Kidney (tissue), 14 donors: ENCODE measurements around the gene STK24. TPM values are rescaled to one million over a fixed set of nuclear protein-coding genes. Genes with fewer than 3 reads are reported as not detected.

Experiments
- DNase-seq, 5 donors: peaks; one replicate each; pipeline ENCODE4 v3.0.0-alpha.2; 2013 to 2020
- FAIRE-seq: peaks from 2 replicates; lab custom pipeline; 2012; peaks lifted over from hg19 to GRCh38; lab: Jason Lieb, UNC
- H3K27ac ChIP-seq, 2 donors: one replicate each; pipeline ENCODE4 v1.7.0; 2013; ENCODE audit warnings: low read depth in 2 of 2, low read length in 2 of 2, inconsistent platforms in 1 of 2
- H3K27me3 ChIP-seq: one replicate; pipeline ENCODE4 v1.7.1; 2013; ENCODE audit warnings: low read length, inconsistent platforms; ENCODE audit not compliant: control insufficient read depth, insufficient read depth
- H3K36me3 ChIP-seq, 3 donors: one replicate each; pipeline versions ENCODE4 v1.7.0 to v1.7.1; 2013; ENCODE audit warnings: low read length in 3 of 3, control low read depth in 1 of 3, inconsistent platforms in 1 of 3; ENCODE audit not compliant: insufficient read depth in 3 of 3, control insufficient read depth in 2 of 3
- H3K4me1 ChIP-seq, 3 donors: one replicate each; pipeline versions ENCODE4 v1.7.0 to v1.7.1; 2013; ENCODE audit warnings: low read length in 3 of 3, inconsistent platforms in 1 of 3, low read depth in 1 of 3; ENCODE audit not compliant: control insufficient read depth in 2 of 3, insufficient read depth in 2 of 3
- H3K4me3 ChIP-seq, 3 donors: one replicate each; pipeline versions ENCODE4 v1.7.0 to v1.8.1; 2013; ENCODE audit warnings: low read length in 3 of 3, control low read depth in 1 of 3, inconsistent platforms in 1 of 3
- H3K9ac ChIP-seq, 3 donors: one replicate each; pipeline versions ENCODE4 v1.7.0 to v1.7.1; 2013; ENCODE audit warnings: low read length in 3 of 3, control low read depth in 1 of 3, inconsistent platforms in 1 of 3
- H3K9me3 ChIP-seq, 3 donors: one replicate each; pipeline versions ENCODE4 v1.7.0 to v1.7.1; 2013; ENCODE audit warnings: low read length in 3 of 3, control low read depth in 1 of 3, inconsistent platforms in 1 of 3; ENCODE audit not compliant: control insufficient read depth in 2 of 3, insufficient read depth in 1 of 3
- CTCF ChIP-seq: IDR thresholded peaks from 3 replicates; pipeline ENCODE4 v1.5.1; 2012; ENCODE audit warnings: mild to moderate bottlenecking, moderate library complexity, borderline replicate concordance; ENCODE audit not compliant: insufficient read depth; ENCODE audit errors: extremely low read depth
- intact Hi-C: fragments of 100-400 bp; cut with DNase I; formaldehyde crosslinking; loops from one replicate; pipeline ENCODE4 v1.11.1; 2022
- polyA plus RNA-seq: library from polyadenylated mRNA; stranded (reverse); fragments of 350-450 nt; fragmentation: Illumina TruSeq; extraction: RNeasy Lipid Tissue Mini Kit (QIAGEN cat#74804); gene quantifications from one replicate; pipeline ENCODE4 v1.2.3, GENCODE V29; 2014; ENCODE audit warnings: low read depth, low replicate concordance; ENCODE audit not compliant: insufficient read depth
- total RNA-seq: library from RNA; stranded (reverse); fragmentation: NEBNext Ultra II Directional; extraction: Animal tissue kit (Norgen Biotek cat#: 25700); gene quantifications from one replicate; pipeline ENCODE4 v1.2.1, GENCODE V29; 2021
- donor health status: control.
- donor health status: control.
- donor health status: control.
- donor health status: control.
- donor health status: control.
- donor health status: DM: yes; HTN: yes; CAD: no.
- donor health status: Normal renal cell carcinoma (clear cell type).

STK24 gene
- total and polyA plus RNA-seq, 2 donors from 2014 or later, result 56.7 to 122 TPM

GRCh38 chr13:98549006-98549727 lies 27.7 kb downstream of the STK24 start:
- Histone ChIP-seq H3K36me3 (peaks cover 0 to 3% (median 0%) of the 10 kb centered on the region in 3 donors), H3K27me3 (no peaks in the 10 kb centered on the region), H3K4me3 (no peak overlapping the region), H3K9me3 (no peaks in the 10 kb centered on the region), H3K27ac (no peak overlapping the region), H3K4me1 (peaks cover 0 to 6% (median 4%) of the 10 kb centered on the region in 3 donors), H3K9ac (no peak overlapping the region)
- intact Hi-C loops, result no loop called here
- DNase-seq (no peak), FAIRE-seq (no peak)
- TF ChIP-seq CTCF, result no peak

- no peaks in the 10 kb centered on the region for H3K27me3 ChIP-seq
- H3K4me3 ChIP-seq, result no peak overlapping the region
- H3K9me3 ChIP-seq, result no peaks in the 10 kb centered on the region
- no peak overlapping the region for H3K9ac ChIP-seq
- intact Hi-C loops, result no loop called here
- no peak overlapping the region for H3K27ac ChIP-seq
- H3K36me3 ChIP-seq, result peaks cover 0 to 3% (median 0%) of the 10 kb centered on the region in 3 donors
- no peak for DNase-seq
- FAIRE-seq, result no peak
- no peak for TF ChIP-seq CTCF
- H3K4me1 ChIP-seq, result peaks cover 0 to 14% (median 13%) of the 10 kb centered on the region in 3 donors
These were observed 28.7 kb downstream of the STK24 start for GRCh38 chr13:98548230-98548629.

- intact Hi-C loops, result no loop called here
- TF ChIP-seq CTCF, result no peak
- no peaks in the 10 kb centered on the region for H3K27me3 ChIP-seq
- DNase-seq, result no peak
- H3K4me1 ChIP-seq, result peaks cover 0 to 21% (median 20%) of the 10 kb centered on the region in 3 donors
- no peak overlapping the region for H3K4me3 ChIP-seq
- H3K9me3 ChIP-seq, result no peaks in the 10 kb centered on the region
- no peak for FAIRE-seq
- H3K9ac ChIP-seq, result no peak overlapping the region
- H3K36me3 ChIP-seq, result peaks cover 0 to 3% (median 0%) of the 10 kb centered on the region in 3 donors
- H3K27ac ChIP-seq, result no peak overlapping the region
These were observed 29.5 kb downstream of the STK24 start for GRCh38 chr13:98547455-98547854.

GRCh38 chr13:98546402-98546801 lies 30.5 kb downstream of the STK24 start:
- Histone ChIP-seq H3K4me3 (no peak overlapping the region), H3K36me3 (peaks cover 0 to under 1% (median 0%) of the 10 kb centered on the region in 3 donors), H3K27me3 (no peaks in the 10 kb centered on the region), H3K9me3 (no peaks in the 10 kb centered on the region), H3K27ac (no peak overlapping the region), H3K9ac (no peak overlapping the region), H3K4me1 (peaks cover 10 to 32% (median 29%) of the 10 kb centered on the region in 3 donors)
- FAIRE-seq (no peak), DNase-seq (no peak)
- TF ChIP-seq CTCF, result no peak
- intact Hi-C loops, result no loop called here
